HepG2 (cell line): ENCODE measurements around the gene JSRP1. TPM values are rescaled to one million over a fixed set of nuclear protein-coding genes. Genes with fewer than 3 reads are reported as not detected.

ENCODE experiments used
- HMGXB4 ChIP-seq, 2 experiments: sonication (generic) in 1 of 2; formaldehyde crosslinking in 1 of 2; IDR thresholded peaks; 2 replicates each; pipeline versions ENCODE4 v1.4.0 to v1.6.1; 2018 to 2020; ENCODE audit warnings: missing genetic modification reagents in 2 of 2, borderline replicate concordance in 1 of 2, low read depth in 1 of 2, mild to moderate bottlenecking in 1 of 2, missing biosample characterization in 1 of 2
- ZNF3 ChIP-seq: IDR thresholded peaks from 2 replicates; pipeline ENCODE4 v1.7.0; 2017; ENCODE audit warnings: inconsistent platforms
- ZNF430 ChIP-seq: sonication (generic); formaldehyde crosslinking; IDR thresholded peaks from 2 replicates; pipeline ENCODE4 v1.9.0; 2021; ENCODE audit warnings: mild to moderate bottlenecking, missing genetic modification reagents
- polyA plus RNA-seq, 8 experiments: library from polyadenylated mRNA; depleted of rRNA in 3 of 8; stranded (reverse) in 7 of 8; unstranded in 1 of 8; fragments of >200 nt; fragmentation: Illumina TruSeq in 4 of 8; extraction: Trizol in 4 of 8; gene quantifications; 2 replicates each; pipeline versions ENCODE4 v1.2.1 to v1.2.3, GENCODE V29; 2011 to 2016; ENCODE audit warnings: low read depth in 4 of 8, missing spikeins in 1 of 8, mixed read lengths in 1 of 8; ENCODE audit not compliant: insufficient read depth in 1 of 8
- total RNA-seq, 5 experiments: library from RNA; depleted of rRNA; stranded (reverse); fragments of >200 nt; fragmentation: Illumina TruSeq; extraction: Trizol; gene quantifications; 2 replicates each; pipeline ENCODE4 v1.2.3, GENCODE V29; 2016; ENCODE audit warnings: low read depth in 1 of 5
- TF ChIP-seq, protein P1 (sequence below): sonication (generic); formaldehyde crosslinking; IDR thresholded peaks from 2 replicates; pipeline ENCODE4 v1.5.1; 2020; ENCODE audit warnings: mild to moderate bottlenecking, missing genetic modification reagents, borderline replicate concordance

Gene JSRP1
- total and polyA plus RNA-seq, 2 of the 13 experiments (the other 11 are each of a cell fraction or from before 2014, with no cell fraction given): 0.16 to 0.38 TPM

GRCh38 chr19:2234996-2235380, 21.2 kb downstream of the JSRP1 start (continued):
- TF ChIP-seq, protein P1, sequence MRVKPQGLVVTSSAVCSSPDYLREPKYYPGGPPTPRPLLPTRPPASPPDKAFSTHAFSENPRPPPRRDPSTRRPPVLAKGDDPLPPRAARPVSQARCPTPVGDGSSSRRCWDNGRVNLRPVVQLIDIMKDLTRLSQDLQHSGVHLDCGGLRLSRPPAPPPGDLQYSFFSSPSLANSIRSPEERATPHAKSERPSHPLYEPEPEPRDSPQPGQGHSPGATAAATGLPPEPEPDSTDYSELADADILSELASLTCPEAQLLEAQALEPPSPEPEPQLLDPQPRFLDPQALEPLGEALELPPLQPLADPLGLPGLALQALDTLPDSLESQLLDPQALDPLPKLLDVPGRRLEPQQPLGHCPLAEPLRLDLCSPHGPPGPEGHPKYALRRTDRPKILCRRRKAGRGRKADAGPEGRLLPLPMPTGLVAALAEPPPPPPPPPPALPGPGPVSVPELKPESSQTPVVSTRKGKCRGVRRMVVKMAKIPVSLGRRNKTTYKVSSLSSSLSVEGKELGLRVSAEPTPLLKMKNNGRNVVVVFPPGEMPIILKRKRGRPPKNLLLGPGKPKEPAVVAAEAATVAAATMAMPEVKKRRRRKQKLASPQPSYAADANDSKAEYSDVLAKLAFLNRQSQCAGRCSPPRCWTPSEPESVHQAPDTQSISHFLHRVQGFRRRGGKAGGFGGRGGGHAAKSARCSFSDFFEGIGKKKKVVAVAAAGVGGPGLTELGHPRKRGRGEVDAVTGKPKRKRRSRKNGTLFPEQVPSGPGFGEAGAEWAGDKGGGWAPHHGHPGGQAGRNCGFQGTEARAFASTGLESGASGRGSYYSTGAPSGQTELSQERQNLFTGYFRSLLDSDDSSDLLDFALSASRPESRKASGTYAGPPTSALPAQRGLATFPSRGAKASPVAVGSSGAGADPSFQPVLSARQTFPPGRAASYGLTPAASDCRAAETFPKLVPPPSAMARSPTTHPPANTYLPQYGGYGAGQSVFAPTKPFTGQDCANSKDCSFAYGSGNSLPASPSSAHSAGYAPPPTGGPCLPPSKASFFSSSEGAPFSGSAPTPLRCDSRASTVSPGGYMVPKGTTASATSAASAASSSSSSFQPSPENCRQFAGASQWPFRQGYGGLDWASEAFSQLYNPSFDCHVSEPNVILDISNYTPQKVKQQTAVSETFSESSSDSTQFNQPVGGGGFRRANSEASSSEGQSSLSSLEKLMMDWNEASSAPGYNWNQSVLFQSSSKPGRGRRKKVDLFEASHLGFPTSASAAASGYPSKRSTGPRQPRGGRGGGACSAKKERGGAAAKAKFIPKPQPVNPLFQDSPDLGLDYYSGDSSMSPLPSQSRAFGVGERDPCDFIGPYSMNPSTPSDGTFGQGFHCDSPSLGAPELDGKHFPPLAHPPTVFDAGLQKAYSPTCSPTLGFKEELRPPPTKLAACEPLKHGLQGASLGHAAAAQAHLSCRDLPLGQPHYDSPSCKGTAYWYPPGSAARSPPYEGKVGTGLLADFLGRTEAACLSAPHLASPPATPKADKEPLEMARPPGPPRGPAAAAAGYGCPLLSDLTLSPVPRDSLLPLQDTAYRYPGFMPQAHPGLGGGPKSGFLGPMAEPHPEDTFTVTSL (CRISPR knock-in tag): no peak
- TF ChIP-seq ZNF3 (CRISPR knock-in tag) (no peak), HMGXB4 (CRISPR knock-in tag; IDR thresholded peaks at IDR 0.05; ENCODE audit: borderline replicate concordance in 1 of 2, low read depth in 1 of 2) (no peak), ZNF430 (CRISPR knock-in tag) (no peak)
